HG02885 (cell line): ENCODE measurements around the gene NUMA1.

Source experiments
- ATAC-seq: cut with Tn5 transposase; IDR thresholded peaks from one replicate; pipeline ENCODE4 v1.9.1; 2021; ENCODE audit warnings: mild to moderate bottlenecking; ENCODE audit not compliant: unreplicated experiment, poor library complexity

The NUMA1 gene

DNA sequence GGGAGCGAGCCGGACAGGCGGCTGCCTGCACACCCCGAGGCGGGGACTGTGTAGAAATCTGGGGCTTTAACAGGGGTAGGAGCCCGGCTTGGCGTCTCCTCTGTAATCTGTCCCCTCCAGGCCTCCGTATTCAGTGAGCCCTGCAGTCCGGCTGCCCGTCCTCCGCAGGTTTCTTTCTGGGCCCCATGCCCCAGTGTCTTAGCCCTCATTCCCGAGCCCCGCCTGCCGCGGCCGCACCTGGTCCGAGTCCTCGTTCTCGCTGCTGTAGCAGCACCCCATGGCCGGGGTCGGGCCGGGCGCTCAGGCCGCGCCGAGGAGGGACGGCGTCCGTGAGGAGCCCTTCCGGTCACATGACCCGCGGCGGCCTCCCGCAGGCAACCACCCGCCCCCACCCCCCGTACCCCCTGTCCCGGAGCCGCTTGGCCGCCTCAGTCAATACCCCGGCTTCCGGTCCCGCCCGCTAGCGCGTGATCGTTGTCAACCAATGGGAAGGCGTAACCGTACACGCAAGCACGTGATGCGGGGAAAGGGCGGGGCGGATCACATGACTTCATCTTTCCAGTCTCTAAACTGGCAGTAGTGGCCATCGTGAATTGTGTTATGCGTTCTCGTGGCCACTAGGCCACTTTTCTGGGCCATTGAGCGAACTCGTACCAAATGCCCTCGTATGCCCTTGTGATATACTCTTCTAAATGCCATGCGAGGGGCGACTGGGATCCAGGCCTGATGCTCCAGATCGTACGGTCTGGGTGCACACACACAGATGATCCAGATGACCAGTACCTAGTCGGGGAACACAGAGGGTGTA, 22.8 kb upstream of the NUMA1 start, which contains the start of gene LAMTOR1:
LAMTOR1 (minus strand) TSS at position 352 of the 808 bp plus-strand sequence; CDS start at position 279, 73 bp downstream.
- peak; percentile 90 for ATAC-seq

DNA sequence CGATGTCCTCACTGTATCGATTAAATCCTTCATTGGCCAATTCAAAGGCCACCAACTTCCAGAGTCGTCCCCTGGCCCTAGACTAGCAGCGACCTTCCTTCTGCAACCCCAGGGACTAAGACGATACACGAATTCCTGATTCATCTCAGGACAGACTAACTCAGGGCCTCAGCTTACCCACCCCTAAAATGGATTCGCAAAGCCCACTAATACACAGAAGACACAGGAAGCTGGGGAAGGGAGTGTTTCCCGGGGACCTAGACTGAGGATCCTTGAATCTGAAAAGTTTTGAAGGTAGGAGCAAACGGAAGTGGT, 22.2 kb upstream of the NUMA1 start:
- ATAC-seq = no peak

- no peak for ATAC-seq
Measured at GRCh38 chr11:72102162-72102561, 21.8 kb upstream of the NUMA1 start.

- ATAC-seq = no peak
Measured at GRCh38 chr11:72100462-72100861, 20.1 kb upstream of the NUMA1 start.

GRCh38 chr11:72100009-72100408, 19.7 kb upstream of the NUMA1 start:
- ATAC-seq = no peak

DNA sequence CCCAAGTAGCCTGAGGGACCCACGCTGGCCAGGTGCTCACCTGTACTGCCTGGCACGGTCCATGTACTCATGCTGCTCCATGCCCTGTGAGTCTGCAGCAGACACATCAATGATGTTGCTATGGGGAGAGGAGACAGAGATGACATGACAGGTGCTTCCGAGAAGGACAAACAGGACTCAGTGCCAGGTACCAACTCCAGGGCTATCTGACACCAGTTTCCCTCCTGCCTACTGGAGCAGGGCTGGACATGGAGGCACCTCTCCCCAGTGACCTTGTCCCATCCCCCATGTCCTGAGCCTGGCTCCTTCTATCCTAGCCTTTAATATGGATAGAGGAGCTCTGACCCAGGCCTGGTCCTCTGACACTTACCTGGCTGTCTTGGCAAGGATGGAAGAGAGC, 18.4 kb upstream of the NUMA1 start:
- ATAC-seq = no peak

DNA sequence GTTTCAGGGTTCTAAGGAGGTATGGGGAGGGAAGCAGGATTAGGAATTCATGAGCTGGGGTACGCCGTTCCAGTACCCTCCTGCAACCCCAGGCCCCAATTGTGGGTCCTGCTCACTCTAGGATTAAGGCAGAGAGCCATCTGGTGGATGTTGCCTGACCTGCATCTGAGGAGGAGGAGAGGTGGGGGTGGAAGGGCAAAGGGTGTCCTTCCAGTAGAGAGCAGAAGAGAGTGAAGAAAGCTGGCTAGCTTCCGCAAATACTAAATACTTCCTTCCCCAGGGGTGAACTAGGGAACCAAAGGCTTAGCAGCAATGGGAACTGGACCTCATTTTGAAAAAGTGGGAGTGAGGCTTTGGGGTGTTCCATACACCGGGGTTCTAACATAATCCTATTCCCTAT, 10.9 kb upstream of the NUMA1 start:
- ATAC-seq = peak; percentile 59

DNA sequence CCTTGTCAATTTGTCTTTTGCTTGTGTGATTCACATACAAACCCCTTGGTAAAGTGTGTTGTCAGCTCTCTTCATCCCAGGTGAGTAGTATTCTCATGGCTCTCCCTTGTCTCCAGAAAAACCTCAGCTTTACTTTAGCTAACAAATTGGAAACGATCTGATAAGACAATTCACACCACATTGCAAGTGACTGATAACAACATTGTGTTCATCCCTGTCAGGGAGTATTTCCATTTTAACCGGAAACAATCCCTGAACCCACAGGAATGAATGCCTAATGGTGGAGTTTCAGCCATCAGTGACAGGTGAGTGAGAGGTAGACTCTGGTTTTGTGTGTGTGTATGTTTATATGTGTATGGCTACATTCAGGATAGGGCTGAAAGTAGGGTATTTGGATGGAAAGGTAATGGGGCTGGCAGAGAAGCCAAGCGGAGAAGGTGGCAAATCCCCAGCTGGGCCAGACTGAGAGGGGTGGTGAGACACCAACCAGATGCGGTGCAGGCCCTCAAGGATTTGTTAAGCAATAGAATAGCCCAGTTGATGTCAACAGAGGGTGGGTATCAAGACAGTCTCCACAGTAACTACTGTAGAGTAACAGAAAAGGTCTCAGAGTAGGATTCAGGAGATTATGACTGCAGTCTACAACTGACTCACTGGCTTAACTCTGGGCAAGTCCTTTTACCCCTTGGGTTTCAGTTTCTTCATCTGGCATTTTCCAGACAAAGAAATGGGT, 7.9 kb upstream of the NUMA1 start:
- ATAC-seq = no peak

- no peak for ATAC-seq
Measured at GRCh38 chr11:72085621-72086351, 5.4 kb upstream of the NUMA1 start.

- no peak for ATAC-seq
Measured at GRCh38 chr11:72084965-72085364, 4.6 kb upstream of the NUMA1 start.

DNA sequence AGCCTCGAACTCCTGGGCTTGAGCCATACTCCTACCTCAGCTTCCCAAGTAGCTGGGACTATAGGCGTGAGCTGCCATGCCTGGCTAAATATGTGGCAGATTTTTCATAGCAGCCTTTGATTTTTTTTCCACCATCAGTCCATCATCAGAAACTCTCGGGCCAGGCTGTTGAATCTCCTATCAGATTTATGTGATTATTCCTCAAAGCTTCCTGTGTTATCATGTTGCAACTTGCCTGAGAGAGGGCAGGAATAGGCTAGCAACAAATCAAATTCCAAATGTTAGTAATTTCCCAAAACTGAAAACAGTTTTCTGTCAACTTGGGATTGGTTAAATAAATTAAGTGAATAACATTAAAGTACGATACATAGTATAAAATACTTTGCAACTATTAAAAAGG, 3.7 kb upstream of the NUMA1 start:
- no peak for ATAC-seq

GRCh38 chr11:72083414-72083813, 3.1 kb upstream of the NUMA1 start:
- no peak for ATAC-seq

- no peak for ATAC-seq
Measured at GRCh38 chr11:72081821-72082453, 1.6 kb upstream of the NUMA1 start.

- ATAC-seq = no peak
Measured at GRCh38 chr11:72081184-72081644, 872 bp upstream of the NUMA1 start.

- no peak for ATAC-seq
Measured at GRCh38 chr11:72079819-72080325, 470 bp downstream of the NUMA1 start.

GRCh38 chr11:72078477-72078876, 1.9 kb downstream of the NUMA1 start:
- ATAC-seq = no peak

DNA sequence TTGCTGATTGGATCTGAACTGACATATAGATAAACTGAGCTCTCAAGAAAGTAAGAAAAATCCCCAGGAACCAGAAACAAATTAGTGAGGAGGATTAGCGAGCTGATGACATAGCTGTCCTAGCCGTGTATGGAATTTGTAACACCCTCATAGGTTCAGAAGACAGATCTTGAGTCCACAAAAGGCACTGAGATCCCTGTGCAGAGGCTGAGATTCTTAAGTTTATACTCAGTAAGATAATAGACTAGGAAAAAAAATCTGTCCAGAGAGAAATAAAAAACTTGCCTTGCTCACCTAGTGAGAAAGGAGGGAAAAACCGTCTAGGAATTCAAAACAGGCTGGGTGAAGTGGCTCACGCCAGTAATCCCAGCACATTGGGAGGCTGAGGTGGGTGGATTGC, 4.6 kb downstream of the NUMA1 start:
- no peak for ATAC-seq

DNA sequence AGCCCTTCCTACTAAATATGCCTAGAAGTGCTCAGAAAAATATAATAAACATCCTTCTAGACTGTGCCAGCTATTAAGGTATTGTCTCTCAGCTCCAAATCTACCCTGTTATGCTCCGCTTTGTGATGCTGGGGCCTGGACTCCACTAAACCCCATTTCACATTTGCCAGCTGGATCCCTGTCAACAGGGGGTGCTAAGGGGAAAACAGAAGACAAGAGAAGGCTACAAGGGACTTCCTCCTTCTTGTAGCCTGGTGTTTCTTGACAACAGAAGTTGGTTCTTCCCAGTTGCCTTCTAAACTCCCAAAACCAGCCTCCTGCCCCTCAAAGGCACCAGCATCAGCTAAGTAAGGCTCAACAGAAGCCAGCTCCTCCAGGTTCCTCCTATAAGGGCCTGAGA, 5.2 kb downstream of the NUMA1 start:
- ATAC-seq = no peak

GRCh38 chr11:72072348-72072747, 8.0 kb downstream of the NUMA1 start:
- no peak for ATAC-seq

GRCh38 chr11:72070491-72070890, 9.9 kb downstream of the NUMA1 start:
- no peak for ATAC-seq
